Mesothelial cell of epicardium (in vitro differentiated cells): ENCODE data around the gene THSD7A. TPM values are rescaled to one million over a fixed set of nuclear protein-coding genes. Genes with fewer than 3 reads are reported as not detected.
A peak's percentile ranks its signal among the peaks of the same experiment; 100 is the strongest.

ENCODE experiments used
- DNase-seq, 2 experiments: peaks; one replicate each; pipeline ENCODE4 v3.0.0; 2021; ENCODE audit warnings: low spot score in 2 of 2; ENCODE audit not compliant: unreplicated experiment in 2 of 2
- H3K27ac Mint-ChIP-seq: 2 replicates; pipeline ENCODE4 v1.8.0; 2021; ENCODE audit warnings: mixed read lengths
- H3K27me3 Mint-ChIP-seq: 2 replicates; pipeline ENCODE4 v1.8.0; 2021; ENCODE audit warnings: low read depth, mixed read lengths
- H3K36me3 Mint-ChIP-seq: 2 replicates; pipeline ENCODE4 v1.8.0; 2021; ENCODE audit warnings: mixed read lengths
- H3K4me1 Mint-ChIP-seq: 2 replicates; pipeline ENCODE4 v1.8.0; 2021; ENCODE audit warnings: mixed read lengths
- H3K4me3 Mint-ChIP-seq: 2 replicates; pipeline ENCODE4 v1.8.0; 2021; ENCODE audit warnings: mild to moderate bottlenecking, moderate library complexity, mixed read lengths
- H3K9me3 Mint-ChIP-seq: 2 replicates; pipeline ENCODE4 v1.8.0; 2021; ENCODE audit warnings: mixed read lengths
- CTCF ChIP-seq: fragments of 200-600 bp; sonication (generic); IDR thresholded peaks from one replicate; pipeline ENCODE4 v1.5.0; 2021; ENCODE audit warnings: antibody characterized with exemption; ENCODE audit not compliant: unreplicated experiment
- total RNA-seq: library from RNA; stranded (reverse); gene quantifications from 3 replicates; pipeline ENCODE4 v1.2.1, GENCODE V29; 2021

Gene THSD7A
- total RNA-seq, result 9.5 to 13.4 TPM (median 10.9 TPM) in 3 replicates

- H3K27ac Mint-ChIP-seq, result peak within 1 kb of the TSS; percentile 80
- peaks cover 22% of the 10 kb centered on the region for H3K4me1 Mint-ChIP-seq
- H3K27me3 Mint-ChIP-seq, result no peaks in the 10 kb centered on the region
- H3K9me3 Mint-ChIP-seq, result peaks cover 10% of the 10 kb centered on the region
- peak; percentile 33 to 75 for DNase-seq
- peaks cover 4% of the 10 kb centered on the region for H3K36me3 Mint-ChIP-seq
- TF ChIP-seq CTCF, result no peak
- H3K4me3 Mint-ChIP-seq, result peak within 1 kb of the TSS; percentile 83
Measured at GRCh38 chr7:11831736-11832495, at the start of gene THSD7A. Gene THSD7A (minus strand): TSS chr7:11832198. CDS start chr7:11831946, 252 bp downstream.

- Mint-ChIP-seq H3K27me3 (peaks cover 3% of the 10 kb centered on the region), H3K4me3 (no peak overlapping the region), H3K4me1 (no peaks in the 10 kb centered on the region), H3K27ac (no peak overlapping the region), H3K36me3 (peaks cover 4% of the 10 kb centered on the region), H3K9me3 (peaks cover 25% of the 10 kb centered on the region)
- no peak for TF ChIP-seq CTCF
- DNase-seq, result no peak
Measured at GRCh38 chr7:11881680-11882079, 49.7 kb upstream of the THSD7A start.

- Mint-ChIP-seq H3K27ac (no peak overlapping the region), H3K36me3 (peaks cover 3% of the 10 kb centered on the region), H3K27me3 (no peaks in the 10 kb centered on the region), H3K4me3 (no peak overlapping the region), H3K4me1 (no peaks in the 10 kb centered on the region), H3K9me3 (peaks cover 14% of the 10 kb centered on the region)
- DNase-seq, result no peak
- no peak for TF ChIP-seq CTCF
Measured at GRCh38 chr7:11875635-11876034, 43.6 kb upstream of the THSD7A start.

GRCh38 chr7:11865671-11866070, 33.7 kb upstream of the THSD7A start:
- no peak for TF ChIP-seq CTCF
- H3K9me3 Mint-ChIP-seq, result peaks cover 26% of the 10 kb centered on the region
- H3K27me3 Mint-ChIP-seq, result no peaks in the 10 kb centered on the region
- H3K4me1 Mint-ChIP-seq, result no peaks in the 10 kb centered on the region
- DNase-seq, result no peak
- no peak overlapping the region for H3K27ac Mint-ChIP-seq
- no peak overlapping the region for H3K4me3 Mint-ChIP-seq
- H3K36me3 Mint-ChIP-seq, result peaks cover 5% of the 10 kb centered on the region

- Mint-ChIP-seq H3K27ac (no peak overlapping the region), H3K36me3 (no peaks in the 10 kb centered on the region), H3K4me3 (no peak overlapping the region), H3K27me3 (no peaks in the 10 kb centered on the region), H3K4me1 (no peaks in the 10 kb centered on the region), H3K9me3 (peaks cover 15% of the 10 kb centered on the region)
- no peak for TF ChIP-seq CTCF
- no peak for DNase-seq
Measured at GRCh38 chr7:11858622-11859302, 26.8 kb upstream of the THSD7A start.
